Adrenal gland (tissue), 5 donors: ENCODE measurements around the gene NSMF.
"Not testable (repeated sequence)": the region's sequence is repeated elsewhere in the genome, so short reads cannot be mapped to it uniquely, and the experiment has no call there.

Experiments
- POLR2A ChIP-seq, 2 donors: fragments of 450-650 bp; IDR thresholded peaks; one replicate each; pipeline ENCODE4 v1.6.1; 2017; ENCODE audit warnings: antibody characterized with exemption in 2 of 2, mild to moderate bottlenecking in 2 of 2, moderate library complexity in 1 of 2
- TF ChIP-seq, protein P1 (sequence below), 6 experiments: fragments of 450-650 bp in 4 of 6; fragments of 200-600 bp in 2 of 6; sonication (generic) in 1 of 6; IDR thresholded peaks; 1 replicate in 5 of 6; 2 replicates in 1 of 6; pipeline versions ENCODE4 v1.5.1 to v1.8.0; 2016 to 2021; ENCODE audit warnings: antibody characterized with exemption in 6 of 6, mild to moderate bottlenecking in 2 of 6, moderate library complexity in 1 of 6
- donor health status: DM: no; HTN: no; CAD: no.

DNA sequence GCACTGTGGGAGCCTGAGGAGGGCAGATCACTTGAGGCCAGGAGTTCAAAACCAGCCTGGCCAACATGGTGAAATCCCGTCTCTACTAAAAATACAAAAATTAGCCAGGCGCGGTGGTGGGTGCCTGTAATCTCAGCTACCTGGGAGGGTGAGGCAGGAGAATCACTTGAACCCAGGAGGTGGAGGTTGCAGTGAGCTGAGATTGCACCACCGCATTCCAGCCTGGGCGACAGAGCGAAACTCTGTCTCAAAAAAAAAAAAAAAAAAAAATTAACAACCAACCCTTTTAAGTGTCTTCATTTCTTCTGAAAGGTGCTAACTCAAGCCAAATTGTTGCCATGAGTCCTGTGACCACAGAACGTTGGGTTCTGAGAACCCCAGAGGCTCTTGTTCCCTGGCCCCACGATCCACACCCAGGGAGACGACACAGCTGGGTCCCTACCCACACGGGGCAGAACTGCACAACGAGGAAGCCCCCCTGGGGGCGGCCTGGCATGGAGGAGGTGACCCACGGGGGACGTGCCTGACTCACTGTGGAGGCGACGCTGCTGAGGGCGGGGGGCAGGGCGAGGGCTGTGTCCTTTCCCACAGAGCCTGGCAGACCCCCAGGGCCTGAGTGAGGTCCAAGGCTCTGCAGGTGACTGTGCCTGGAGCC lies 48.8 kb downstream of the NSMF start:
- TF ChIP-seq, protein P1, sequence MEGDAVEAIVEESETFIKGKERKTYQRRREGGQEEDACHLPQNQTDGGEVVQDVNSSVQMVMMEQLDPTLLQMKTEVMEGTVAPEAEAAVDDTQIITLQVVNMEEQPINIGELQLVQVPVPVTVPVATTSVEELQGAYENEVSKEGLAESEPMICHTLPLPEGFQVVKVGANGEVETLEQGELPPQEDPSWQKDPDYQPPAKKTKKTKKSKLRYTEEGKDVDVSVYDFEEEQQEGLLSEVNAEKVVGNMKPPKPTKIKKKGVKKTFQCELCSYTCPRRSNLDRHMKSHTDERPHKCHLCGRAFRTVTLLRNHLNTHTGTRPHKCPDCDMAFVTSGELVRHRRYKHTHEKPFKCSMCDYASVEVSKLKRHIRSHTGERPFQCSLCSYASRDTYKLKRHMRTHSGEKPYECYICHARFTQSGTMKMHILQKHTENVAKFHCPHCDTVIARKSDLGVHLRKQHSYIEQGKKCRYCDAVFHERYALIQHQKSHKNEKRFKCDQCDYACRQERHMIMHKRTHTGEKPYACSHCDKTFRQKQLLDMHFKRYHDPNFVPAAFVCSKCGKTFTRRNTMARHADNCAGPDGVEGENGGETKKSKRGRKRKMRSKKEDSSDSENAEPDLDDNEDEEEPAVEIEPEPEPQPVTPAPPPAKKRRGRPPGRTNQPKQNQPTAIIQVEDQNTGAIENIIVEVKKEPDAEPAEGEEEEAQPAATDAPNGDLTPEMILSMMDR (IDR thresholded peaks at IDR 0.05) = not testable (repeated sequence)
- TF ChIP-seq POLR2A (IDR thresholded peaks at IDR 0.05) = not testable (repeated sequence)
